ENCODE data around the gene METAP2. TPM values are rescaled to one million over a fixed set of nuclear protein-coding genes. Genes with fewer than 3 reads are reported as not detected.

The METAP2 gene
- total RNA-seq, 1 experiment from 2014 or later, result 127 TPM

- TF ChIP-seq ZFX (IDR thresholded peaks at IDR 0.05) (no peak), ATF3 (IDR thresholded peaks at IDR 0.05) (no peak)
Measured at GRCh38 chr12:95548539-95549391, 74.8 kb downstream of the METAP2 start (continued).

- H3K9me3 ChIP-seq (ENCODE audit: control insufficient read depth in 1 of 2, insufficient read depth in 1 of 2, low read depth in 1 of 2, low read length in 2 of 2), result no peaks in the 10 kb centered on the region; a peak in 2 of 4 replicates
- no peaks in the 10 kb centered on the region for H3K9me2 ChIP-seq (ENCODE audit: insufficient read depth)
- no peaks in the 10 kb centered on the region for H3K79me2 ChIP-seq (ENCODE audit: insufficient read depth, low read length)
- ChIA-PET RAD21 (ENCODE audit: low non-redundant PET in 1 of 2, low total read pairs in 2 of 2, uncharacterized antibody in 2 of 2, unreplicated experiment in 2 of 2) (no interaction called here), POLR2A (no interaction called here), CTCF (no interaction called here)
- H3K27me3 ChIP-seq (ENCODE audit: insufficient read depth, low read length), result no peaks in the 10 kb centered on the region
- no peak overlapping the region for H3K4me2 ChIP-seq (ENCODE audit: low read length)
- intact Hi-C loops (cut with micrococcal nuclease), result no loop called here
- H3K9ac ChIP-seq (ENCODE audit: low read length), result no peak overlapping the region
- 0 out of 2 replicates have a peak, but pooled peaks have one; percentile 17 for TF ChIP-seq CBX3 (IDR thresholded peaks at IDR 0.05; ENCODE audit: low read depth)
- no peak for TF ChIP-seq EZH2phosphoT487 (IDR thresholded peaks at IDR 0.05; ENCODE audit: borderline replicate concordance)
- H3K4me3 ChIP-seq (replicated peaks in 1 of 2; ENCODE audit: low read depth in 1 of 2, low read length in 2 of 2), result no peak overlapping the region
- H3K27ac ChIP-seq (ENCODE audit: low read depth, low read length), result no peak overlapping the region
- BruUV-seq (replicated peaks), result no TSS peak
- ATAC-seq, result no peak
- no peaks in the 10 kb centered on the region for H4K20me1 ChIP-seq (ENCODE audit: insufficient read depth)
- H3K36me3 ChIP-seq (ENCODE audit: control insufficient read depth in 1 of 2, insufficient read depth in 2 of 2, low read length in 2 of 2), result no peaks in the 10 kb centered on the region
- DNase-seq (ENCODE audit: low read depth, low spot score), result no peak
- no peaks in the 10 kb centered on the region for H3K4me1 ChIP-seq (ENCODE audit: control insufficient read depth in 1 of 2, insufficient read depth in 2 of 2, low read length in 2 of 2)
- H2AFZ ChIP-seq (ENCODE audit: low read depth, low read length, poor library complexity, severe bottlenecking), result no peak overlapping the region
Measured at GRCh38 chr12:95549392-95550084, 75.6 kb downstream of the METAP2 start.

- H3K4me2 ChIP-seq (ENCODE audit: low read length), result no peak within 1 kb of the TSS
- DNase-seq (ENCODE audit: low read depth, low spot score) (no peak), ATAC-seq (no peak)
- no peaks in the 10 kb centered on the region for H3K27me3 ChIP-seq (ENCODE audit: insufficient read depth, low read length)
- ChIA-PET POLR2A (no interaction called here), CTCF (no interaction called here), RAD21 (ENCODE audit: low non-redundant PET in 1 of 2, low total read pairs in 2 of 2, uncharacterized antibody in 2 of 2, unreplicated experiment in 2 of 2) (no interaction called here)
- H3K9ac ChIP-seq (ENCODE audit: low read length), result no peak within 1 kb of the TSS
- H3K4me3 ChIP-seq (replicated peaks in 1 of 2; ENCODE audit: low read depth in 1 of 2, low read length in 2 of 2), result no peak within 1 kb of the TSS
- TF ChIP-seq SRF (IDR thresholded peaks at IDR 0.05; ENCODE audit: low read depth), result no peak
- TF ChIP-seq MAX (IDR thresholded peaks at IDR 0.05), result no peak
- TF ChIP-seq POLR2AphosphoS5 (IDR thresholded peaks at IDR 0.05; ENCODE audit: low read depth, low read length), result no peak
- TF ChIP-seq CTCF (IDR thresholded peaks at IDR 0.05 in 2 of 3, conservative IDR thresholded peaks at IDR 0.05 in 1 of 3; ENCODE audit: borderline replicate concordance in 1 of 3, insufficient read depth in 1 of 3, low read depth in 2 of 3, low read length in 2 of 3), result no peak
- no peak for TF ChIP-seq SIN3A (IDR thresholded peaks at IDR 0.05; ENCODE audit: low read depth)
- no peak for TF ChIP-seq FOSL1 (IDR thresholded peaks at IDR 0.05; ENCODE audit: low read depth)
- TF ChIP-seq EZH2 (IDR thresholded peaks at IDR 0.05), result no peak
- no peak for TF ChIP-seq RAD21 (IDR thresholded peaks at IDR 0.05; ENCODE audit: low read depth)
- TF ChIP-seq EGR1 (IDR thresholded peaks at IDR 0.05; ENCODE audit: low read depth), result no peak
- TF ChIP-seq JUND (IDR thresholded peaks at IDR 0.05), result no peak
- no TSS peak for BruUV-seq (replicated peaks)
- no peaks in the 10 kb centered on the region for H3K36me3 ChIP-seq (ENCODE audit: control insufficient read depth in 1 of 2, insufficient read depth in 2 of 2, low read length in 2 of 2)
- intact Hi-C loops (cut with micrococcal nuclease), result no loop called here
- H3K27ac ChIP-seq (ENCODE audit: low read depth, low read length), result no peak within 1 kb of the TSS
- no peaks in the 10 kb centered on the region; a peak in 2 of 4 replicates for H3K9me3 ChIP-seq (ENCODE audit: control insufficient read depth in 1 of 2, insufficient read depth in 1 of 2, low read depth in 1 of 2, low read length in 2 of 2)
- no peaks in the 10 kb centered on the region for H3K79me2 ChIP-seq (ENCODE audit: insufficient read depth, low read length)
- H4K20me1 ChIP-seq (ENCODE audit: insufficient read depth), result no peaks in the 10 kb centered on the region
- H2AFZ ChIP-seq (ENCODE audit: low read depth, low read length, poor library complexity, severe bottlenecking), result no peak within 1 kb of the TSS
- no peaks in the 10 kb centered on the region for H3K9me2 ChIP-seq (ENCODE audit: insufficient read depth)
- H3K4me1 ChIP-seq (ENCODE audit: control insufficient read depth in 1 of 2, insufficient read depth in 2 of 2, low read length in 2 of 2), result no peaks in the 10 kb centered on the region
Measured at GRCh38 chr12:95551305-95551704, 77.4 kb downstream of the METAP2 start, which contains the start of gene USP44. Gene USP44 (minus strand): TSS chr12:95551476. CDS start chr12:95534256, 17,220 bp downstream.

Measured in HCT116 (cell line).